Activated B cell treated with CpG ODN at 0.5 μM for 24 hours (primary cell): ENCODE data around the gene CNTD1. TPM values are rescaled to one million over a fixed set of nuclear protein-coding genes. Genes with fewer than 3 reads are reported as not detected.

ENCODE experiments used
- ATAC-seq: fragments of 200-7000 bp; cut with Tn5 transposase; one replicate; pipeline ENCODE4 v1.10.0; 2021; ENCODE audit warnings: low read depth, mild to moderate bottlenecking, moderate library complexity
- CTCF ChIA-PET: fragments of 350-600 bp; sonication (Branson Sonifier 250); formaldehyde crosslinking; loops from one replicate; lab custom pipeline; 2021; ENCODE audit warnings: antibody characterized with exemption; lab: Charles Lee
- POLR2A ChIA-PET: fragments of 350-600 bp; sonication (Branson Sonifier 250); formaldehyde crosslinking; loops from one replicate; lab custom pipeline; 2021; ENCODE audit warnings: antibody characterized with exemption; lab: Charles Lee
- DNase-seq: peaks from one replicate; pipeline ENCODE4 v3.0.0; 2022
- H3K27ac Mint-ChIP-seq: one replicate; pipeline ENCODE4 v1.8.0; 2020; ENCODE audit warnings: mixed read lengths
- H3K27me3 Mint-ChIP-seq: one replicate; pipeline ENCODE4 v1.8.0; 2021; ENCODE audit warnings: mixed read lengths
- H3K36me3 Mint-ChIP-seq: one replicate; pipeline ENCODE4 v1.8.0; 2021; ENCODE audit warnings: low read depth, mixed read lengths
- H3K4me1 Mint-ChIP-seq: one replicate; pipeline ENCODE4 v1.8.0; 2021; ENCODE audit warnings: mixed read lengths
- H3K4me3 Mint-ChIP-seq: one replicate; pipeline ENCODE4 v1.8.0; 2020; ENCODE audit warnings: mild to moderate bottlenecking, mixed read lengths
- H3K9me3 Mint-ChIP-seq: one replicate; pipeline ENCODE4 v1.8.0; 2020; ENCODE audit warnings: mixed read lengths
- intact Hi-C: fragments of 100-400 bp; cut with micrococcal nuclease; formaldehyde crosslinking; loops from one replicate; pipeline ENCODE4 v1.15.1; 2024
- total RNA-seq: library from RNA; stranded (reverse); gene quantifications from 2 replicates; pipeline ENCODE4 v1.2.3, GENCODE V29; 2022
- TF ChIP-seq, protein P1 (sequence below): fragments of 200-600 bp; IDR thresholded peaks from one replicate; pipeline ENCODE4 v1.8.0; 2022; ENCODE audit warnings: antibody characterized with exemption, mild to moderate bottlenecking

The CNTD1 gene
- total RNA-seq, 1 donor from 2014 or later: not detected

DNA sequence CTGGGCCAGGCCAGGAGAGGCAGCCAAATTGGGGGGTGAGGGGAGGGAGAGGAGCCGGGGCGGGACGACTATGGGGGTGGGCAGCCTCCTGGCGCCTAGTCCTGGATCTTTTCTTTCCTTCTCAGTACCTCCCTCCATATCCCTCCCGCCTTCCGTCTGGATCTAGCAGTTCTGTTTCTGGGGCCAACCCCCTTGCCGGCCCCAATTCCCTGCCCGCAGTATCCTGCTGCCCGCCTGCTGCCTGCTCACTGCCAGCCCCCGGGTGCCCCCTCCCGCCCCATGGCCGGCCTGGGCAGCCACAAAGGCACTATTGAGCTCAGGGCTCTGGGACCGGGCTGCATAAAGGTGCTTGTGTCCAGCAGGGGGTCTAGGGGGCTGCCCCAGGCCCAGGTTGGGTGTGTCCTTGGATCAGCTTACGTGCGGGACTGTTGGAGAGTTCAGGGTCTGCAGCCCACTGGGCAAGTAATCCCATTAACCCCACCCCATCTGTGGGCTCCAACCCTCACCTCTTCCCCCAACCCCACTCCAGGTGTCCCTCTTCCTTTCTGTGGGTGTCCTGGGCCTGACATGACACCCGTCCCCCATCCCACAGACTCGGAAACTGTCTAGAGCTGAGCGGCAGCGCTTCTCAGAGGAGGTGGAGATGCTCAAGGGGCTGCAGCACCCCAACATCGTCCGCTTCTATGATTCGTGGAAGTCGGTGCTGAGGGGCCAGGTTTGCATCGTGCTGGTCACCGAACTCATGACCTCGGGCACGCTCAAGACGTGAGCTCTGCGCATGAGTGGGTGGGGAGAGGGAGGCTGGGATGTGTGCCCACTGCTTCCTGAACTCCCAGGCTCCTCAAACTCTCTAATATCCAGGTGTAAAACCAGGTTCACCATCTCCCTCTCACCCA, 16.2 kb upstream of the CNTD1 start:
- TF ChIP-seq, protein P1, sequence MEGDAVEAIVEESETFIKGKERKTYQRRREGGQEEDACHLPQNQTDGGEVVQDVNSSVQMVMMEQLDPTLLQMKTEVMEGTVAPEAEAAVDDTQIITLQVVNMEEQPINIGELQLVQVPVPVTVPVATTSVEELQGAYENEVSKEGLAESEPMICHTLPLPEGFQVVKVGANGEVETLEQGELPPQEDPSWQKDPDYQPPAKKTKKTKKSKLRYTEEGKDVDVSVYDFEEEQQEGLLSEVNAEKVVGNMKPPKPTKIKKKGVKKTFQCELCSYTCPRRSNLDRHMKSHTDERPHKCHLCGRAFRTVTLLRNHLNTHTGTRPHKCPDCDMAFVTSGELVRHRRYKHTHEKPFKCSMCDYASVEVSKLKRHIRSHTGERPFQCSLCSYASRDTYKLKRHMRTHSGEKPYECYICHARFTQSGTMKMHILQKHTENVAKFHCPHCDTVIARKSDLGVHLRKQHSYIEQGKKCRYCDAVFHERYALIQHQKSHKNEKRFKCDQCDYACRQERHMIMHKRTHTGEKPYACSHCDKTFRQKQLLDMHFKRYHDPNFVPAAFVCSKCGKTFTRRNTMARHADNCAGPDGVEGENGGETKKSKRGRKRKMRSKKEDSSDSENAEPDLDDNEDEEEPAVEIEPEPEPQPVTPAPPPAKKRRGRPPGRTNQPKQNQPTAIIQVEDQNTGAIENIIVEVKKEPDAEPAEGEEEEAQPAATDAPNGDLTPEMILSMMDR: no peak
- CTCF ChIA-PET: interaction anchor here (0.9 kb wide), 1 partner anchor 204 kb away, joined by 3 read pairs; the partner anchor contains the start of gene PSMC3IP
- no peak for ATAC-seq
- Mint-ChIP-seq H3K9me3 (no peaks in the 10 kb centered on the region), H3K27me3 (peaks cover 52% of the 10 kb centered on the region), H3K27ac (no peak overlapping the region), H3K36me3 (peaks cover 24% of the 10 kb centered on the region), H3K4me1 (peaks cover 26% of the 10 kb centered on the region), H3K4me3 (no peak overlapping the region)
- POLR2A ChIA-PET: no interaction called here
- no peak for DNase-seq
- intact Hi-C loops: no loop called here

DNA sequence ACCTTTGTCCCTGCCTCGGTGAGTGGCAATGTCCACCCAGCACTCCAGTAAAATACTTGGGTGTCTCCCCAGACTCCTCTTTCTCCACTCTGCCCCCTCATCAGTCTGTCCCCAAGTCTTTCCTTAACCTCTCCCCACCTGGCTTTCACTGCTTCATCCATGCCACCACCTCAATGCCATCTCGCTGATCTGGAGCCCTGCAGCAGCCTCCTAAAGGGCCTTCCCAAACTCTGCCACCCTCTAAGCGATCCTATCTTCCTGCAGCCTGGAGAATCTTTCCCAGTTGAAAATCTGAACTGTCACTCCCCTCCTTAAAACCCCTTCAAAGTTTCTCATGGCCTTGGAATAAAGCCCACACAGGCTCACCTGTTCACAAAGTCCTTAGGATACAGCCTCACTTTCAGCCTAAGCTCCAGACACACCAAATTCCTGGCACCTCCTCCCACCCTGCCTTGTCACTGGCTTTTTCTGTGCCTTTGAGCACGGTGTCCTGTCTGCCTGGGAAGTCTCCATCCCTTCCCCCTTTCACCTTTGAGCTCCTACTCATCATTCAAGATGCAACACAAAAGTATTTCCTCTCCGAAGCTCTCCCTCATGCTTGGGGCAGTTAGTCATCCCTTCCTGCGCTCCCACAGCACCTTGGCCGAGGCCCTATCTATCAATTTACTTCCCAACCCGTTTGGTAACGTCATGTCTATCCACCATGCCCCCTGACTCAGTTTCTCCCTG, 15.4 kb upstream of the CNTD1 start:
- intact Hi-C loops: no loop called here
- Mint-ChIP-seq H3K27ac (no peak overlapping the region), H3K36me3 (peaks cover 17% of the 10 kb centered on the region), H3K4me1 (peaks cover 26% of the 10 kb centered on the region), H3K4me3 (no peak overlapping the region), H3K27me3 (peaks cover 61% of the 10 kb centered on the region), H3K9me3 (no peaks in the 10 kb centered on the region)
- ATAC-seq (no peak), DNase-seq (no peak)
- CTCF ChIA-PET: no interaction called here
- POLR2A ChIA-PET: no interaction called here
- TF ChIP-seq, protein P1: no peak

DNA sequence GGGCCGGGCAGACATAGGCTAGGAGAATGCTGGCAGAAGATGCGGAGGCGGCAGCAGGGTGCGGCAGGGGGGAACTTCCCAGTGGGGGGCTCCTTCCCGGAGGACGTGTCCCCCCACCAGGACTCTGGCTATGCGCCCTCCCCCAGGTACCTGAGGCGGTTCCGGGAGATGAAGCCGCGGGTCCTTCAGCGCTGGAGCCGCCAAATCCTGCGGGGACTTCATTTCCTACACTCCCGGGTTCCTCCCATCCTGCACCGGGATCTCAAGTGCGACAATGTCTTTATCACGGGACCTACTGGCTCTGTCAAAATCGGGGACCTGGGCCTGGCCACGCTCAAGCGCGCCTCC, 14.9 kb upstream of the CNTD1 start:
- intact Hi-C loops: no loop called here
- Mint-ChIP-seq H3K27me3 (peaks cover 65% of the 10 kb centered on the region), H3K27ac (no peak overlapping the region), H3K9me3 (no peaks in the 10 kb centered on the region), H3K4me3 (no peak overlapping the region), H3K36me3 (peaks cover 11% of the 10 kb centered on the region), H3K4me1 (peaks cover 26% of the 10 kb centered on the region)
- ATAC-seq: no peak
- DNase-seq: no peak
- ChIA-PET POLR2A (no interaction called here), CTCF (no interaction called here)
- TF ChIP-seq, protein P1: no peak

DNA sequence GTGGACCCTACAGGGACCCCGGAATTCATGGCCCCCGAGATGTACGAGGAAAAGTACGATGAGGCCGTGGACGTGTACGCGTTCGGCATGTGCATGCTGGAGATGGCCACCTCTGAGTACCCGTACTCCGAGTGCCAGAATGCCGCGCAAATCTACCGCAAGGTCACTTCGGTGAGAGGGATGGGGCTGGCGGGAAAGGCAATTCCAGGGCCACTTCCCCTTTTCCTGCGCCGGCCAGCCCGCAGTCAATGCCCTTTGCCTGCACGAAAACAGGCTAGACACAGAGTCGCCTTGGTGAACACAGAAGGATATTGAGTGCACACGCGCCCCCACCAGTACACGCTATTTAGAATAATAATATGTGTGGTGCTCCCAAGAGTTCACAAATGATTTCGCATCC, 14.3 kb upstream of the CNTD1 start:
- no peak overlapping the region for H3K27ac Mint-ChIP-seq
- peaks cover 23% of the 10 kb centered on the region for H3K4me1 Mint-ChIP-seq
- ATAC-seq: no peak
- peaks cover 69% of the 10 kb centered on the region for H3K27me3 Mint-ChIP-seq
- TF ChIP-seq, protein P1: no peak
- no peak for DNase-seq
- intact Hi-C loops: no loop called here
- no peaks in the 10 kb centered on the region for H3K9me3 Mint-ChIP-seq
- POLR2A ChIA-PET: interaction anchor here (1.0 kb wide), 1 partner anchor 11 kb away, joined by 7 read pairs; the partner anchor contains the start of gene VPS25
- H3K4me3 Mint-ChIP-seq: no peak overlapping the region
- H3K36me3 Mint-ChIP-seq: peaks cover 5% of the 10 kb centered on the region
- CTCF ChIA-PET: no interaction called here
